ENCODE results near the gene DRAP1.

The DRAP1 gene, protein sequence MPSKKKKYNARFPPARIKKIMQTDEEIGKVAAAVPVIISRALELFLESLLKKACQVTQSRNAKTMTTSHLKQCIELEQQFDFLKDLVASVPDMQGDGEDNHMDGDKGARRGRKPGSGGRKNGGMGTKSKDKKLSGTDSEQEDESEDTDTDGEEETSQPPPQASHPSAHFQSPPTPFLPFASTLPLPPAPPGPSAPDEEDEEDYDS

DNA sequence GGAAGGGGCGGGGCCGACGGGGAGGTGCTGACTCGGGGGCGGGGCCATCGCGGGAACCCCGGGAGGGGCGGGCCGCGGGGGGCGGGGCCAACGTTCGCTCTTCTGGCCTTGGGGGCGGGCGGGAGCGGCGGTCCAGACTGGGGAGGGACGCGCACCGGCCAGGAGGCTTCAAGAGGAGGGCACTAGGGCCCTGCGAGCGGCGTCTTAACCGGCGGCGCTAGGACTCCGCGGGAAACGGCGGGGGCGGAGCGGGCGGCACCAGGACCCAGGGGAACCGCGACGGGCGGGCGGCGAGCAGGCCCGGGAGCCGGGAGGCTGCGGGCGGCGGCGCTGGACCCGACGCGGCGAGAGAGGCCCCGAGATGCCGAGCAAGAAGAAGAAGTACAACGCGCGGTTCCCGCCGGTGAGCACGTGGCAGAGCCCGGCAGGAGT is at the start of gene DRAP1:
Gene DRAP1, plus strand, starts transcription at position 286 of the 432 bp plus-strand sequence. Its CDS starts 76 bp downstream, at position 362.
- peak; percentile 87 for DNase-seq (ENCODE audit: low read depth)

DNA sequence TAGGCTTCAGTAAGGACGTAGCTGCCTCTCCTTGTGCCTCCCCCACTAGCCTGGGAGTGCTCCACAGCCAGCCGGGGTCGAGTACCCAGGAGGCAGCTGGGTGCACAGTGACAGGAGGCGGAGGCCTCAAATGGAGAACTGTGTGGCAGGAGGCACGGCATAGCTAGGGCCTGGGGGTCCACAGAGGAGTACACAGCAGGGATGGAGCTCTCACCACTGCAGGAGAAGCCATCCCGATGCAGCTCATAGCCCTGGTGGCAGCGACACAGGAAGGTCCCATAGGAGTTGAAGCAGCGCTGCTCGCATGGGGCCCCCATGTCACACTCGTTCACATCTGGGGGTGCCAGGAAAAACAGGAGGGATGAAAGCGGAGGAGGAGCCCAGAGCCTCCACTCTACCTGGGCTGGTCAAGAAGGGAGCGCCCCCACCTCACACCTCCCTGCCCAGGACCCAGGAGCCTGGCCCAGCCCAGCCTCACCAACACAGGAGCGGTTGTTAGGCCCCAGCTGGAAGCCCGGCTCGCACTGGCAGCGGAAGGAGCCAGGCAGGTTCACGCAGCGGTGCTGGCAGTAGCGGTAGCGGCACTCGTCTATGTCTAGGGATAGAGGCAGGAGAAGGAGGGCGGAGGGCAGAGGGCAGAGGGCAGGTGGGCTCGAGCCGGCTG is 49.5 kb upstream of the DRAP1 start:
- no peak for DNase-seq (ENCODE audit: low read depth)

DNA sequence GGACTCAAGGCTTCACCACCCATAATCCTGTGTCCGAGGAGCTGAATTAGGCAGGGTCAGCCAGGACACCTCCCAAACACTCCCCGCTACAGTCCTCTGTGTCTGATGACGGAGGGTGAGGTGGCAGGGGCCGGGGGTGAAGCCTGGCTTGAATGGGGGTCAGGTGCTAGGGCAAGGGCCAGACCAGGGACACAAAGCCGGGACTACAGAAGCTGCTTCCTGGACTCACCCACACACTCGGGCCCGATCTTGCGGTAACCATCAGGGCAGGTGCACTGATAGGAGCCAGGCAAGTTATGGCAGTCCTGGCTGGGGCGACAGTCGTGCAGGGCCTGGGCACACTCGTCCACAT is 48.9 kb upstream of the DRAP1 start:
- DNase-seq (ENCODE audit: low read depth) = no peak

DNA sequence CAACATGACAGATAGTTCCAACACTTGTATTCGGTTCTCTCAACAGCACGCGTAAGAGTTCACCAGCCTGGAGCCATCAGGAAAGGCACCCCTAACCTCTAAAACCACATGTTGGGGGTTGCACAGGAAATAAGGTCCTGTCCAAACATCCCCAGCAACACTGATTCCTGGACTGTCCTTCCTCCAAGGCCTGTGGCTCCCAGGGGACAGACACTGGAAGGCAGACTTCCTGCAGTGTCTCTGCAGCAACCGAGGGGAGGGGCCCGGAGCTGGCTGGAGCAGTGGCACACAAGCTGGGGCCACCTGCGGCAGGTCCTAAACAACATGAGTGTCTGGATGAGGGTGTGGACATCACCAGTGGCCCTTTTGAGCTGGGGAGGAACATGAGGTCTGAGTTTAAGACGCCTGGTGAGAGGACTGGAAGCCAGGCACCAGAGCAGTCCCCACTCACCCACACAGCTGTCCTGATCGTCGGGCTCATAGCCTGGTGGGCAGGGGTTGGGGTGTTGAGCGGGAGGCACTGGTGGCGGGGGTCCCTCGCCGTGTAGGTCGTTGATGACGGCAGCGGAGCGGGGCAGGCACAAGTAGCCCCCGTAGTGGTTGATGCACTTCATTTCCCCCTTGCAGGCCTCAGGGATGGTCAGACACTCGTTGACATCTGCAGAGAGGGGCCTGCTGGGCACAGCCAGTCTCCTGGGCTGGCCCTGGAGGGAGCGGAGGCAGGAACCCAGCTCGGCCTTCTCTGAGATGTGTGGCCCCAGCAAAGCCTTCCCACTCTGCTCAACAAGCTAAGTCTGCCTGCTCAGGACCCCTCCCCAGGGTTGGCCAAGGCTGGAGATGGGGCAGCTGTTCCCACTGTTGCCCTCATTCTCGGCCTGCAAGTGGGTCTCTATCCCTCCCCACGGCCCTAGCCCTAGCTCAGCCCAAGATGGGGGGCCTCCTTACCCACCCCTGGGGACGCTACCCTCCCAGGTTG is 48.2 kb upstream of the DRAP1 start:
- no peak for DNase-seq (ENCODE audit: low read depth)

DNA sequence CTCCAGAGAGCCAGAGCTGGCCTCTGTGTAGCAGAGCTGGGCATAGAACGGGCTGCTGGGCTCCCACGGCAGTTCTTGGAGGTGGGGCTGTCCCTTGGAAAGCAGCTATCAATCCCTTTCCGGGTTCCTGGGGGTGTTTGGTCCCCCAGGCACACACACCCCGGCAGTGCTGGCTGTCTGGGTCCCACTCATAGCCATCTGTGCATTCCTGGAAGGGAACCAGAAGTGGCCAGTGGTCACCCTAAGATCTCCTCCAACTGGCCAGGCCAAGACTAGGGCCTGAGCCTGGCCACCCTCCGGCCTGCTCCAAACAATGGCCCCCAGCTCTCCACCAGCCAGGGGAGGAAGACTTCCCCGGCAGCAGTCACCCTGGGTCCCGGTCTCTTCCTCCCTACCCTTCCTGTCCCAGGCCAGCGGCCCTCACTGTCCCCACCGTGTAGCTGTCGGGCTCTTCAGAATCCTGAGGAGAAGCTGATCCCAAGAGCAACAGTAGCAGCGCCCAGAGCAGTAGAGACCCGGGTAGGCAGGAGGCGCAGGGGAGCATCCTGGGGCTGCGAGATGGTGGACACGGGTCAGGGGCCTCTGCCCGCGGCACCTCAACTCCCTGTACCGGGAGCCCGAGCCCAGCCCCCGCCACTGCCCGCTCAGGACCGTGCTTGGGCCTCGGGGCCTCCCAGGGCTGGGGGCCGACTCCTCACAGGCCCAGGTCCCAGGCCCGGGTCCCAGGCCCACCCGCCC is 47.2 kb upstream of the DRAP1 start:
- DNase-seq (ENCODE audit: low read depth) = no peak

DNA sequence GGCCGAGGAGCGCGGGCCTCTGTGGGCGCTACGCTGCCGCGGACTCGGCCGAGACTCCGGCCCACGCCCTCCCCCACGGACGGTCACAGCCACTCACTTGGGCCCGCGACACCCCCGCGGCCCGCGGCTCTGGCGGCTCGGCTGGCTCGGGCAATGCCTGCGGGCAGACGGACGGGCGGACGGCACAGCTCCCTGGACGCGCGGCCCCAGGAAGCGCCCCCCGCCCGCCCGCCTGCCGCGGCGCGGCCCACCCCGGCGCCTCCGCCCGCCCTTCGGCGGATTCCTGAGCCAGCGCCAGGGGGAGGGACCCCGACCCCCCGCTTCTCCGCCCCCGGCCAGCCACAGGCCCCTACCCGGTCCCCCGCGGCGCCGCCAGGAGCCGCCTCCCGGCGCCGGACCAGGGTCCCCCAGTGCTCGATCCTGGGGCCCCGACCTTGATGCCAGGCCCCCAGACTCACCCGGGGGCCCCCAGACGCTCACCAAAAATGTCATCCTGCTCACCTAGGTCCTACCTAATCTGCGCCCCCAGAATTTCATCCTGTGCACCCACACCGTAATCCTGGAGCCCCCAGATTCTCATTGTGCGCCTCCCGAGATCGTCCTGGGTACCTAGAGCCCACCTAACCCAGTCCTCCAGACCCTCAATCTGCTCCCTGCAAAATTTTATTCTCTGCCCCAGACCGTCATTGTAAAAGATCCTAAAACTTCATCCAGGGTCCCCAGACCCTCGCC is 46.5 kb upstream of the DRAP1 start, which contains the start of gene EFEMP2:
Gene EFEMP2, minus strand, starts transcription at position 215 of the 732 bp plus-strand sequence. CDS start 446 bp downstream, outside the sequence.
- DNase-seq (ENCODE audit: low read depth) = no peak

DNA sequence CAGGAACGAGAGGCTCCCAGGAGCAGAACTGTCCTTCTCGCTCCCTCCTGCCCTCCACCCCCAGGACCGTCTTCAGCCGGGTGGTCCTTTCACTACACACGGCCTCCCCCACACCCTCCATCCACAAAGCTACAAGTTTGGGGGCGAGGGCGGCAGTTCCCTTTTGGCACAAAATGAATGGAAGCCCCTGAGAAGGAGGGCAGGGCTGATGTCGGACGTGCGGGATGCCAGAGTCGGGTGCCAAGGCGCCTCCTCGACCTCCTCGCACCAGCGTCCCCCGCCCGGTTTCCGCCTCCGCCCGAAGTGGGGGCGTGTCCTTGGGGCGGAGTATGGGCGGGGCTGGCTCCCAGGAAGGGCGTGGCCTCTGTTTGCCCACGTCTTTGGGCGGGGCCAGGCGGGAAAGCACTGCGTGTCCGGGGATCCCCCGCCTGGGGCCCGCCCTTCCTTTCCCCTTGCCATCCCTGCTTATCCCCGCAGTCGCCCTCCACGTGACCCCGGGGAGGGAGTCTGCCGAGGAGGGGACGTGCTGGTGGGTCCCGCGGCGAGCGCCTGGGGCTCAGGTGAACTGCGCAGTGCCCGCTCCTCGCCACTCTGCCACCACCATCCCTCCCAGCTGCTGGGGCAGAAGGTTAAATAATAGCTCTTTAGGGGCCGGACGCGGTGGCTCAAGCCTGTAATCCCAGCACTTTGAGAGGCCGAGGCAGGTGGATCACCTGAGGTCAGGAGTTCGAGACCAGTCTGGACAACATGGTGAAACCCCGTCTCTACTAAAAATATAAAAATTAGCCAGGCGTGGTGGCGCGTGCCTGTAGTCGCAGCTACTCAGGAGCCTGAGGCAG is 45.7 kb upstream of the DRAP1 start:
- DNase-seq (ENCODE audit: low read depth) = peak; percentile 84

DNA sequence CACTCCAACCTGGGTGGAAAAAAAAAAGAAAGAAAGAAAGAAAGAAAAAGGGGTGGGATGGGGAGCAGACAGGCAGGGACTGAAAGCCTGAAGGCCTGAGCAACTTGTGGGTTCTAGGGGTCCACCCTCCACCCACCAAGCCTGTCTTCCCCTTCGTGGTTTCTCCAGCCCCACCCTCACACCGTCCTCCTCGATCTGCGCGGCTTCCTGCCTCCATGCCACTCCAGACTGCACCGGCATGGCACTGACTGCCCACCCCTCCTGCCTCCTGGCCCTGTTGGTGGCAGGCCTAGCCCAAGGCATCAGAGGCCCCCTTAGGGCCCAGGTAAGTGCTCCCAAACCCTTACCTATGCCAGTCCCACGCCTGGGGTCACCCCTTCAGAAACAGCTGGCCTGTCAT is 39.6 kb upstream of the DRAP1 start, which contains the start of gene CTSW:
Gene CTSW, plus strand, starts transcription at position 221 of the 400 bp plus-strand sequence. Its CDS starts 18 bp downstream, at position 239.
- DNase-seq (ENCODE audit: low read depth) = no peak

DNA sequence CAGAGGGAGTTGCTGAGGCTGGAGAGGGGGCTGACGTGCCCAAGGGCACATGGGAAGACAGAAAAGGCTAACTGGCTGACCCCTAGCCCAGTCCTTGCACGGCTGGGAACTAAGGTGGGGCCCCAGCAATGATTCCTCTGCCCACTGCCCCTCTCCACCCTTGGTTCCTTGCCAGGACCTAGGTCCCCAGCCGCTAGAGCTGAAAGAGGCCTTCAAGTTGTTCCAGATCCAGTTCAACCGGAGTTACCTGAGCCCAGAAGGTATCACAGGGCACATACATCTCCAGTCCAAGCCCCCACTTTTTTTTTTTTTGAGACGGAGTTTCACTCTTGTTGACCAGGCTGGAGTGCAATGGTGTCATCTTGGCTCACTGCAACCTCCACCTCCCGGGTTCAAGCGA is 39.2 kb upstream of the DRAP1 start:
- DNase-seq (ENCODE audit: low read depth) = no peak

DNA sequence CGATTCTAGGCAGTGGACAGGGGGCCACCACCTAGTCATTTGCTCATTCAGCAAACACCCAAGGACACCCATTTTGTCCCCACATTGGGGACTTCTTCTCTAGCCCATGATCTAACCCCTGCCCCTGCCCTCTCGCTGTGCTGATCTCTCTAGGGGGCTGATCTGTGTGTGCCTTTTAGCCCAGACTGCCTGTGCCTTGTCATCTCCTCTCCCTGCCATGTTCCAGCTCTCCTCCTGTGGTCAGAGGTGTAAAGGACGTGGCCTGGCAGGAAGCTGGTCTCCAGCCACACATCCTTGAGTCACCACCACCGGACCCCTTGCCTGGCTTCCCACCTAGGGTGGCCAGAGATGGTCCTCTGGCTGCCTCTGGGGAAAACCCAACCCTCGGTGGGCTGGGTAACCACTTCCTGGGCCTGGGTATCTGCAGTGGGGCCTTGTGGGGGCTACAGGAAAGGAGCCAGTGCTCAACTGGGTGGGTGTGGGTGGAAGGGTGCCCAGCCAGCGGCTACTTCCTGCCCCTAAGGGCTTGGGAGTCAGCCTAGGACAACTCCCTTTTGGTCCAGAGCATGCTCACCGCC is 38.3 kb upstream of the DRAP1 start:
- DNase-seq (ENCODE audit: low read depth) = no peak

DNA sequence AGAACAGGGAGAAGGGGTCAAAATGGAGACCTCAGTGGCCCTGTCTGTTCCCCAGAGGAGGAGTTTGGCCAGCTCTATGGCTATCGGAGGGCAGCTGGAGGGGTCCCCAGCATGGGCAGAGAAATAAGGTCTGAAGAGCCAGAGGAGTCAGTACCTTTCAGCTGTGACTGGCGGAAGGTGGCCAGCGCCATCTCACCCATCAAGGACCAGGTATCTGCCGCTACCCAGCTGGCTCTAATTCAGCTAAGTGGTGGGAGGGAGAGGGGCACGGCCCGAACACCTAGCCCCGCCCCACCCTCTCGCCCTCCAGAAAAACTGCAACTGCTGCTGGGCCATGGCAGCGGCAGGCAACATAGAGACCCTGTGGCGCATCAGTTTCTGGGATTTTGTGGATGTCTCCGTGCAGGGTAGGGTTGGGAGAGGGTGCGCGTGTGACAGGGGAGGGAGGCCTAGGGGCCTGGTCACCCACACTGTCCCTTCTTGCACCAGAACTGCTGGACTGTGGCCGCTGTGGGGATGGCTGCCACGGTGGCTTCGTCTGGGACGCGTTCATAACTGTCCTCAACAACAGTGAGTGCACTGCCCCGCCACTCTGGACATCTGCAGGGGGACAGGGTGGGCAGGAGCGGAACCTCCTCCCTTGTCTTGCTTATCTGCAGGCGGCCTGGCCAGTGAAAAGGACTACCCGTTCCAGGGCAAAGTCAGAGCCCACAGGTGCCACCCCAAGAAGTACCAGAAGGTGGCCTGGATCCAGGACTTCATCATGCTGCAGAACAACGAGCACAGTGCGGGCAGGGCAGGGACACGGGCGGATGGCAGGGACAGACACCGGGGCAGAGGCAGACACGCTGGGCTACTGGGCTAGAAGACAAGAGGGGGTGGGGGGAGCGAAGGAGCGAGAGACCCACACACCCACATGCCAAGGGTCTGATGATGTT is 36.8 kb upstream of the DRAP1 start:
- no peak for DNase-seq (ENCODE audit: low read depth)

DNA sequence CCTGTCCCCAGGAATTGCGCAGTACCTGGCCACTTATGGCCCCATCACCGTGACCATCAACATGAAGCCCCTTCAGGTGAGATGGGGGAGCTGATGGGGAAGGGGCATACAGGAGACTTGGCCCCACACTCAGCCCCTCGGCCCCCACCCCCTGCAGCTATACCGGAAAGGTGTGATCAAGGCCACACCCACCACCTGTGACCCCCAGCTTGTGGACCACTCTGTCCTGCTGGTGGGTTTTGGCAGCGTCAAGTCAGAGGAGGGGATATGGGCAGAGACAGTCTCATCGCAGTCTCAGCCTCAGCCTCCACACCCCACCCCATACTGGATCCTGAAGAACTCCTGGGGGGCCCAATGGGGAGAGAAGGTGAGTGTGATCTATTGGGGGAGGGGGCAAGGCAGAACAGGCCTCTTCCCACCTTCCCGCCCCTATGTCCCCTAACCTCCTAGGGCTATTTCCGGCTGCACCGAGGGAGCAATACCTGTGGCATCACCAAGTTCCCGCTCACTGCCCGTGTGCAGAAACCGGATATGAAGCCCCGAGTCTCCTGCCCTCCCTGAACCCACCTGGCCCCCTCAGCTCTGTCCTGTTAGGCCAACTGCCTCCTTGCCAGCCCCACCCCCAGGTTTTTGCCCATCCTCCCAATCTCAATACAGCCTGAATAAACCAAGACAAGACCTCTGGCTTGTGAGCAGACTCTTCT is 36.0 kb upstream of the DRAP1 start:
- no peak for DNase-seq (ENCODE audit: low read depth)

DNA sequence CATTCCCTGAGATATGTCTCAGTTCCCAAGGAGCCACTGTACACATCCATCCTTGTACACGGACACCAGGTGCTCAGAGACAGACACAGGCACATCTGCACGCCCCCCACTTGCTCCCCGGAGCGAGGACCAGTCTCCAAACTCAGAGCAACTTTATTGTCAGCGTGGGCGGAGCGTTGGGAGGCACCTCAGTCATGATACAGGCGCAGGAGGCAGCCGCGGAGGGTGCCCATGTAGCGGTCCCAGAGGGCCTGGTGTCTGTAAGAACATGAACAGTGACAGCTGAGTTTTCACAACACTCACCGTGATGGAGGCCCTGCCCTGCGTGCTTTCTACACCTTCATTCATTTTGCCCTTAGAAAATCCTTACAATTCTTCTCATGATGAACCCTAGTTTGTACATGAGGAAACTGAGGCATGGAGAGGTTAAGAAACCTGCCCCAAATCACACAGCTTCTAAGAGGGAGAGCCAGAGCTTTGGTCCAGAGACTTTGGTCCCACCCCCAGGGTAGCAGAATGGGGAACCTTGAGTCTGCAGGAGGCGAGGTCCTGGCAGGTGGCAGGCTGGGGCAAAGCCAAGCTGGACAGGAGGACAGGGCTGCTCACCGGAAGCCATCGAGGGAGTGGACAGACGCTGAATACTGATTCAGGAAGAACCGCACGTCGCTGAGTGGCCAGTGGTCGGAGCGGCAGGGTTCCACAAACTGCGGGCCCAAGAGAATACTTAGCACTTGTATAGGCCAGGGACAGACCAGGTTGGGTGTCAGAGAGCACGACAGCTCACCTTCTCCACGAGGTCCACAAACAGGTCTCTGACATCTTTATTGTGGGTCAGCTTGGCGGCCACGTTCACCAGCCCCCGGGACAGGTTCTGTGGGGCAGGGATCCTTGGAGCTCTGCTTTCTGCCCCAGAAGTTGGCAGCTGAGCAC is 35.2 kb upstream of the DRAP1 start:
- DNase-seq (ENCODE audit: low read depth) = no peak

DNA sequence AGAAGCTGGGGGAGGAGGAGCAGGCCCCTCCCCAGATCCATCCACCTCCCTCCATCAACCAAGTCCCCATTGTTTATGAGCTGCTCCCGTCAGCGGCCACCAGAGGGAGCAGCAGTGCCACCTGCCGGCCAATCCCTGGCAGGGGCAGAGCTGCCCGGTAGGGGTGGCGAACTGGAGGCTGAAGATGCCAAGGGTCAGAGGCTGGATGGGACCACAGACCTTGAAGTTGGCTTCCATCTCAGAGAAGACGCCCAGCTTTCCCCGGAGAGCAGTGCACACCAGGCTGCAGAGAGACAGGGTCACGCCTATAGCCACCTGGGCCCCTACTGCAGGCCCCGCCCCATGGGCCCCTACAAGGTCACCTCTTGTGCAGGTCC is 34.5 kb upstream of the DRAP1 start:
- no peak for DNase-seq (ENCODE audit: low read depth)

DNA sequence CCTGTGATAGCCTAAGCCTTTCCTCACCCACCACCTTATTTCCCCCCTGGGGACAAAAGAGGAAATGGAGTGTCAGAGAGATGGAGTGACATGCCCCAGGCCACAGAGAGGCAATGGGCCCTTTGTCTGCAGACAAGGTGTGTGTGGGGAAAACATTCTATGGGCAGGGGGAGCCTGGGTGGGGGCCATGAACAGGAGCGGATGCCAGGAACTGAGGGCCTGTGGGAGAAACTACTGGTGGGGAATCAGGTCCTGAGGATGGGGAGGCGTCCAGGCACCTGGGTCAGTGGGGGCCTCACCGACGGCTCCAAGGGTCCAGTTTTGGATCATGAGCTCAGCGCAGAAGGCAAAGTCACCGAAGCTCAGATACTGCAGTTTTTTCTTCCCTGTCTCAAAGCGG is 34.0 kb upstream of the DRAP1 start:
- no peak for DNase-seq (ENCODE audit: low read depth)

DNA sequence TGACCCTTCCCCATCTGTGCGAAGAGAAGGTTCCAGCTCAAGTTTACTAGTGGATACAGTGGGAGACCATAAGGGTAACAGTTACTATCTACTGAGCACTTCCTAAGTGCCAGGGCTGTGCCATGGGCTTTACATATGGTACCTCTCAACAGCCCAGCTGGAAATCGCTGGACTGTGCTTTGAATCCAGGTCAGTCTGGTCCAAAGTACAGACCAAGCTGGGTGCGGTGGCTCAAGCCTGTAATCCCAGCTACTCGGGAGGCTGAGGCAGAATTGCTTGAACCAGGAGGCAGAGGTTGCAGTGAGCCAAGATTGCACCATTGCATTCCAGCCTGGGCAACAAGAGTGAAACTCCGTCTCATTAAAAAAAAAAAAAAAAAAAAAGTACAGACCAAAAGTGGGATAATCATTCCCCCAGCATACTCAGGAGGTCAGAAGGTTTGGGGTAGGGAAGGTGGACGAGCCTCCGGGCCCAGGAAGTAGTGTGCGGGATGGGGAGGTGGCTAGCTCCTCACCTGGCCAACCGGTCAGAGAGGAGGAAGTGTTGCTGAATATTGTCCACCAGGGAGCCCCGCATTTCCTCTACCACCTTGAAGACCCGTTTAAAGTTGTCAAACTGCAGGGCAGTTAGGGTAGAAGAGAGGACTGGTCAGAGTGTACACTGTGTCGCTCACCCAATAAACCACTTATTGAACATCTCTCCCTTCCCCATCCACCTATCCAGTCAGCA is 33.3 kb upstream of the DRAP1 start:
- no peak for DNase-seq (ENCODE audit: low read depth)

All from HS-27A (cell line).